Measurements from ENCODE around the gene PTPRS. TPM values are rescaled to one million over a fixed set of nuclear protein-coding genes. Genes with fewer than 3 reads are reported as not detected.
"Not testable (repeated sequence)": the region's sequence is repeated elsewhere in the genome, so short reads cannot be mapped to it uniquely, and the experiment has no call there.

Gene PTPRS
- total RNA-seq, 1 donor from 2014 or later = 28.0 TPM

- no peak for DNase-seq (ENCODE audit: low read depth, low spot score)
Measured at GRCh38 chr19:5333581-5334365, 6.8 kb downstream of the PTPRS start.

- no peak for DNase-seq (ENCODE audit: low read depth, low spot score)
Measured at GRCh38 chr19:5332501-5332900, 8.1 kb downstream of the PTPRS start.

GRCh38 chr19:5331790-5332189 is 8.8 kb downstream of the PTPRS start:
- DNase-seq (ENCODE audit: low read depth, low spot score) = no peak

- no peak for DNase-seq (ENCODE audit: low read depth, low spot score)
Measured at GRCh38 chr19:5330307-5330720, 10.3 kb downstream of the PTPRS start.

GRCh38 chr19:5329141-5329540 is 11.5 kb downstream of the PTPRS start:
- DNase-seq (ENCODE audit: low read depth, low spot score) = no peak

GRCh38 chr19:5328407-5328806 is 12.2 kb downstream of the PTPRS start:
- not testable (repeated sequence) for DNase-seq (ENCODE audit: low read depth, low spot score)

- DNase-seq (ENCODE audit: low read depth, low spot score) = no peak
Measured at GRCh38 chr19:5326986-5327623, 13.5 kb downstream of the PTPRS start.

GRCh38 chr19:5326545-5326944 is 14.1 kb downstream of the PTPRS start:
- no peak for DNase-seq (ENCODE audit: low read depth, low spot score)

- no peak for DNase-seq (ENCODE audit: low read depth, low spot score)
Measured at GRCh38 chr19:5324947-5325346, 15.7 kb downstream of the PTPRS start.

- no peak for DNase-seq (ENCODE audit: low read depth, low spot score)
Measured at GRCh38 chr19:5323475-5323811, 17.2 kb downstream of the PTPRS start.

- DNase-seq (ENCODE audit: low read depth, low spot score) = no peak
Measured at GRCh38 chr19:5321851-5322681, 18.5 kb downstream of the PTPRS start.

GRCh38 chr19:5321066-5321642 is 19.5 kb downstream of the PTPRS start:
- DNase-seq (ENCODE audit: low read depth, low spot score) = no peak

- no peak for DNase-seq (ENCODE audit: low read depth, low spot score)
Measured at GRCh38 chr19:5319516-5319915, 21.1 kb downstream of the PTPRS start.

- no peak for DNase-seq (ENCODE audit: low read depth, low spot score)
Measured at GRCh38 chr19:5318306-5318705, 22.3 kb downstream of the PTPRS start.

GRCh38 chr19:5317321-5317720 is 23.3 kb downstream of the PTPRS start:
- DNase-seq (ENCODE audit: low read depth, low spot score) = no peak

GRCh38 chr19:5316138-5316537 is 24.5 kb downstream of the PTPRS start:
- no peak for DNase-seq (ENCODE audit: low read depth, low spot score)

GRCh38 chr19:5314907-5315298 is 25.7 kb downstream of the PTPRS start:
- no peak for DNase-seq (ENCODE audit: low read depth, low spot score)

- no peak for DNase-seq (ENCODE audit: low read depth, low spot score)
Measured at GRCh38 chr19:5314012-5314906, 26.4 kb downstream of the PTPRS start.

GRCh38 chr19:5313307-5313706 is 27.3 kb downstream of the PTPRS start:
- no peak for DNase-seq (ENCODE audit: low read depth, low spot score)

- DNase-seq (ENCODE audit: low read depth, low spot score) = no peak
Measured at GRCh38 chr19:5312058-5312457, 28.6 kb downstream of the PTPRS start.
